Colon (tissue), 2 donors: Measurements from ENCODE around the gene GH2.
"Not testable (repeated sequence)": the region's sequence is repeated elsewhere in the genome, so short reads cannot be mapped to it uniquely, and the experiment has no call there.

Experiments used
- FAIRE-seq: peaks from 2 replicates; lab custom pipeline; 2012; peaks lifted over from hg19 to GRCh38; lab: Jason Lieb, UNC
- donor health status: control.
- donor health status: control.

The GH2 gene

DNA sequence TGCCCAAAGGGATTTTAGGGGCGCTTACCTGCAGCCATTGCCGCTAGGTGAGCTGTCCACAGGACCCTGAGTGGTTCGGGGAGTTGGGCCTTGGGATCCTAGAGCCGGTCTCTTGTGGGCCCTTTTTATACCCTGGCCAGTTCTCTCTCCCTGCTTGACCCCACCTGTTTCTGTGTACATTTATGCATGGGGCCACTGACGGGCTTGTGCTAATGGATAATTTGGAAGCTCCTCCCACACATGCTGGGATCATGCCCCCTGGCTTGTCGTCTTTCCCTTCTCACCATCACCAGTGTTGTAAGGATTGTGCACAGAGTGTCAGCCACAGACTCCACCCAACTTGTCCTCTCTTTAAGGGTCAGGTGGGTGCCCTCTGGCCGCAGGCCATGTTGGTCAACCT, 8.2 kb downstream of the GH2 start, which contains the start of gene CSH2:
TSS of gene CSH2 (minus strand) at position 101 of the 400 bp plus-strand sequence. CDS start at position 38, 63 bp downstream.
- not testable (repeated sequence) for FAIRE-seq

DNA sequence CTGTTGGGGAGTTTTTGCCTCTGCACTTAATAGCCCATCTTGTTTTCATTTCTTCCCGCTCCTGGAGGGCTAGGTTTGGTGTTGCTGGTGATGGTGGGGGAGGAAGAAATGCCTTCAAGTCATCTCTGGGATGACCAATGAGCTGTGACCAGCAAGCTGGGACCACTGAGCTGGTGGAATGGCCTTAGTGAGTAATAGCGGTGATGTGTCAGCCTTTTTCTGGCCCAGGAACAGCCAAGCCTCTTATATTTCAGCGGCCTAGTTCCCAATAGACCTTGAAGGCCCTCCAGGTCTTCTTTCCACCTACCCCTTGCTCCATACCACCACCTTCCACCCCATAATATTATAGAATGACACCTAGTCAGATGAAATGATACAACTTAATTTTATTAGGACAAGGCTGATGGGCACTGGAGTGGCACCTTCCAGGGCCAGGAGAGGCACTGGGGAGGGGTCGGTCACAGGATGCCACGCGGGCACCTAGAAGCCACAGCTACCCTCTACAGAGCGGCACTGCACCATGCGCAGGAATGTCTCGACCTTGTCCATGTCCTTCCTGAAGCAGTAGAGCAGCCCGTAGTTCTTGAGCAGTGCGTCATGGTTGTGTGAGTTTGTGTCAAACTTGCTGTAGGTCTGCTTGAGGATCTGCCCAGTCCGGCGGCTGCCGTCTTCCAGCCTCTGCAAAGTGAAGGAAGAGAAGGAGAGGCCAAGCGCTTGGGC, 9.9 kb downstream of the GH2 start:
- not testable (repeated sequence) for FAIRE-seq

GRCh38 chr17:63870292-63870665, 11.5 kb downstream of the GH2 start:
- FAIRE-seq = not testable (repeated sequence)

DNA sequence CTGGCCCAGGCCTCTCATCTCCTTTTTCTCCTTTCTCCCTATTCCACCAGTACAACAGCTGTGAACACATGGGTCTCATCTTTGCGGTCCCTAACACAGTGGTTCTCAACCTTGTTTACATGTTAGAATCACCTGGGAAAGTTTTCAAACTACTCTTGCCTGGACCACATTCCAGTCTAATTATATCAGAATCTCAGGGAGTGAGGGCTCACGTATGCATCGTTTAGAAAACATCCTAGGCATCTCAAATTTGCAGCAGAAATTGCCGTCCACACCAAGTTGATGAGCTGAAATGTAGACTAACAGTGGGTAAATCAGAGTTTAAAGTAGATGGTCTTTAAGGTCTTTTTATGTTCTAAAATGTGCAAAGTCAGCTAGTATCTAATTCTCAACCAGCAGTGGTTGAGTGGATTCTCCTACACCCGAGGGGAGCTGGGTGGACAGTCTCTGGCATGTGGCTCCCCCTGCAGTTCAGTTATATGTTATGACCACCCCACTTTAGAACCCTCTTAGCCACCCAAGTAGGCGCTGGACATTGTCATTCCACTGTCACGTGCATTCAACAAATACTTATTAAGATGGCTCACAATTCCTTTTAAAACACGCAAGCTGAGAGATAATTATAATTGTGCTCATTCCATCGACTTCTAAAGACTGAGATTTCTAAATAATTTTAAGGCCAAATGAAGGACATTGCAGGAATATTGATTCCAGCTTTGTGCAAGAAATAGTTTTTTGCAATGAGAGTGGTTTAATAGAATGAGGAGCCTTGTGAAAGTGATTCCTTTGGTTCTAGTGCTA, 12.1 kb downstream of the GH2 start:
- FAIRE-seq = not testable (repeated sequence)

DNA sequence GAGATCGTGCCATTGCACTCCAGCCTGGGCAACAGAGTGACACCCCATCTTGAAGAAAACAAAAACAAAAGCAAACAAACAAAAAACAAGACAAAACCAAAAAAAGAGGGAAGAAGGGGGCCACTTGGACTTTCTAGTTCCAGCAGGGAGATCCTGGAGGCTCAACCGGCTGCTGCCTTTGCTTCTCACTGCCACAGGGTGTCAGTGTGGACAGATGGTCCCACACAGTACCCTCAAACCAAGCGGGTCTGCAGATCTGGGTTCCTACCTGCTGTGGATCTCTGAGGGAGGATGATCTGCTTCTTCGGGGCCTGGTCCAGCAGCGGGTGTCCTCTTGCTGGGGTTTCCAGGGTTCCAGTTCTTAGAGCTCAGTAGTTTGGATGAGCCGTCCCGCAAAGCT, 15.1 kb downstream of the GH2 start:
- FAIRE-seq = not testable (repeated sequence)

- no peak for FAIRE-seq
Measured at GRCh38 chr17:63859257-63859656, 22.5 kb downstream of the GH2 start.

DNA sequence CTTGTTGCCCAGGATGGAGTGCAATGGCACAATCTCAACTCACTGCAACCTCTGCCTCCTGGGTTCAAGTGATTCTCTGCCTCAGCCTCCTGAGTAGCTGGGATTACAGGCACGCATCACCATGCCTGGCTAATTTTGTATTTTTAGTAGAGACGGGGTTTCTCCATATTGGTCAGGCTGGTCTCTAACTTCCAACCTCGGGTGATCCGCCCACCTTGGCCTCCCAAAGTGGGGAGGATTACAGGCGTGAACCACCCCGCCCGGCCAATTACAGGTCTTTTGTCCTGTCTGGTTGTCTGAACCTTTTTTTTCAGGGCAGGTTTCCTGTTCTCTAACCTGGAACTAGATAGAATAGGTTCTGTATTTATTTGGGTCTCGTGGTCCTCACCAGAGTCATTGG, 25.3 kb downstream of the GH2 start:
- FAIRE-seq = not testable (repeated sequence)

DNA sequence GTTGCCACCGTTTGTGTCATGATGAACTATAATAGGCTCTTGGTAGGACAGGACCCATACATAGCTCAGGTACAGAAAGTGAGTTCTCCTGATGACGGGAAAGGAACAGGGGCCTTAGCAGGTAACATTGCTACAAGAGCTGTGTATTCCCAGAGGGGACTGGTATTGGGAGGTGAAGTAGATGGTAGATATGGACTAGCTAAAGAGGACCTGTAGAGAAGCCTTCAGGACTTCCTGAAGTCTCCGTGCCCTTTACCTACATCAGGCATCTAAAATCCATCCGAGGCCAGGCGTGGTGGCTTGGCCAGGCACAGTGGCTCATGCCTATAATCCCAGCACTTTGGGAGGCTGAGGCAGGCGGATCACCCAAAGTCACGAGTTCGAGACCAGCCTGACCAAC, 26.6 kb downstream of the GH2 start:
- no peak for FAIRE-seq

- no peak for FAIRE-seq
Measured at GRCh38 chr17:63854709-63855108, 27.0 kb downstream of the GH2 start.

GRCh38 chr17:63853260-63853659, 28.5 kb downstream of the GH2 start:
- FAIRE-seq = no peak

DNA sequence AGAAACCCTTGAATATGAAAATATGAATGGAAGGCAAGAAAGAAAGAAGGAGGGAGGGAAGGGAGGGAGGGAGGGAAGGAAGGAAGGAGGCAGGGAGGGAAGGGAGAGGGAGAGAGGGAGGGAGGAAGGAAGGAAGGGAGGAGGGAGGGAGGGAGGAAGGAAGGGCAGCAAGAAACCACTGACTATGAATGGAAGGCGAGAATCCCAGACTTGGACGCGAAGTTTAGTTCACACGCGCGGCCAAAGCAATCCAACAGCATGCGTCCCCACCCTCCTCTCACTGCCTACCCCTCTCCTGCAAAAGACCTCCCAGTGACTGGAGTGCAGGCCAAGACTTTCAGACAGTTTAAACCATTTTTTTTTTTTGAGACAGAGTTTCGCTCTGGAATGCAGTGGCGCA, 31.3 kb downstream of the GH2 start:
- no peak for FAIRE-seq

GRCh38 chr17:63848834-63849689, 32.7 kb downstream of the GH2 start:
- no peak for FAIRE-seq

DNA sequence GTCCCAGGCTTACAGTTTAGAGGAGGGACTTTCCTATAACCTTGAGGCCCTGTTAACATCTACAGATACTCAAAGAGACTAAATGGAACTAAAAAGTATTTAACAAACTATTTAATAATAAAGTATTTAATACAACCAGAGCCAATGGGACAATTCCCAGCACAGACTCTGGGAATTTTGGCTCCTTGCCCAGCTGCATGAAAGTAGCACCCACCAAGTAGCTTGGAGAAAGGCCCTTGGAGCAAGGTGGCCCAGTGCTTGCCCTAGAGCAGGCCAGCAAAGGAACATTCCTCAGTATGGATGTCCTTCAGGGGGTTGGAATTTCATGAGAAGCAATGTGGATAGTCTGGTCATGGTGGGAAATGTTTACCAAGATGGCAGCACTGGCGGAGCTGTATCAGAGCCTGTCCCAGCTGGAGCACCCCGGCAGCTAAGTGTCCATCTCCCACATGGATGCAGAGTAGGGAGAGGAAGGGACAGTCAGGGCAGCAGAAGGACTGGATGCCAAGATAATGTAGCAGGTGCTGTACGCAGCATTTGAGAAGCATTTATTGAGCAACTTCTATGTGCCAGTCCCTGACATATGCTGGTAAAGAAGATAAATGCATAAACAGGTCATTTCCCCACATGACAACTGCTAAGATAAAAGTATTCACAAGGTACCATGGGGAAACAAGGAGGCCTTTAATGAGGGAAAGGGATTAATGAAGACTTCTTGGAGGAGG, 34.1 kb downstream of the GH2 start:
- FAIRE-seq = no peak

- FAIRE-seq = no peak
Measured at GRCh38 chr17:63845509-63845908, 36.2 kb downstream of the GH2 start.

- no peak for FAIRE-seq
Measured at GRCh38 chr17:63843910-63844677, 37.6 kb downstream of the GH2 start.

GRCh38 chr17:63843387-63843888, 38.3 kb downstream of the GH2 start:
- FAIRE-seq = not testable (repeated sequence)

DNA sequence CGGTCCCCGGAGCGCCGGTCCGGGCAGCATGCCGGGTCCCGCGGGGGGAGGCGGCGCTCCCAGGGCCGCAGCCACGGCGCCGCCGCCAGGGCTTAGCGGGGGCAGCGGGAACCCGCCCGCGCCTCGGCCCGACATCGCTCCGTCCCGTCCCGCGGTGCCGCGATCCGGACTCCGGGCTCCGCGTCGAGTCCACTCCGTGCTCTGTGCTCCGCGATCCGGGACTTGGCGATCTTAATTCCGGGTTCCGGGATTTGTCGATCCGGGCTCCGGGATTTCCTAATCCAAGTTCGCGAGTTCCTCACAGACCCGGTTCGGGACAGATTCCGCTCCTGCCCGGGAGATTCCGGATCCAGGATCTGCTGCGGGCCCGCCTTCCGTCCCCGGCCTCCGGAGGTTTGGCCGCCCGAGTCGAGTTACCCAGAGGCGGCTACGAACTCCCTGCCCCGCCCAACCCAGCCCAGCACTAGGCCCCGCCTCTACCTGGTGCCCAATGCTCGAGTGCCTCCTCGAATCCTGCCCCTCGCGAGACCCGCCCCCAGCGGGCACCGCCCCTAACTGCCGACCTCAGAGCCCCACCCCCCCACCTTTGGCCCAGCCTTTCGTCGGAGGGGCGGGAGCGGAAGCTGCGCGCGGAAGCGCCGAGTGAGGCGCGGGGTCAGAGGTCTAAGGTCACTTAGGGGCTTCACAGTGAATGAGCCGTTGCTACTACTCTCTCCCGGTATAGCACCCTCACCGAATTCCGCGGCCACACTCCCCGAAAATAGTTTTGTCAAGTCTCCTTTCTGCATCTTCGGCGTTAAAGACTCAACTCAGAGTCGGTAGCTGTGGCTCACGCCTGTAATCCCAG, 39.0 kb downstream of the GH2 start, which contains the start of gene SMARCD2:
TSS of gene SMARCD2 (minus strand) at position 146 of the 847 bp plus-strand sequence. CDS start at position 135, 11 bp downstream.
- no peak for FAIRE-seq

- FAIRE-seq = no peak
Measured at GRCh38 chr17:63842173-63842539, 39.6 kb downstream of the GH2 start.

- FAIRE-seq = no peak
Measured at GRCh38 chr17:63841350-63842172, 40.2 kb downstream of the GH2 start.
